ENCODE measurements around the gene PPP1R37.

The PPP1R37 gene

GRCh38 chr19:45138303-45138751 lies 45.3 kb downstream of the PPP1R37 start:
- no peak for DNase-seq (ENCODE audit: low spot score)

GRCh38 chr19:45139286-45140143 lies 46.5 kb downstream of the PPP1R37 start:
- DNase-seq (ENCODE audit: low spot score), result no peak

- DNase-seq (ENCODE audit: low spot score), result no peak
Observed at GRCh38 chr19:45140144-45140503, 47.1 kb downstream of the PPP1R37 start.

- no peak for DNase-seq (ENCODE audit: low spot score)
Observed at GRCh38 chr19:45140533-45140932, 47.6 kb downstream of the PPP1R37 start.

- no peak for DNase-seq (ENCODE audit: low spot score)
Observed at GRCh38 chr19:45141203-45141900, 48.4 kb downstream of the PPP1R37 start.

GRCh38 chr19:45142016-45142725 lies 49.2 kb downstream of the PPP1R37 start:
- DNase-seq (ENCODE audit: low spot score), result no peak

GRCh38 chr19:45142726-45143110 lies 49.7 kb downstream of the PPP1R37 start:
- no peak for DNase-seq (ENCODE audit: low spot score)

- no peak for DNase-seq (ENCODE audit: low spot score)
Observed at GRCh38 chr19:45144431-45145269, 51.7 kb downstream of the PPP1R37 start.

- DNase-seq (ENCODE audit: low spot score), result peak; percentile 26
Observed at GRCh38 chr19:45145270-45146189, 52.6 kb downstream of the PPP1R37 start.

GRCh38 chr19:45146251-45146650 lies 53.3 kb downstream of the PPP1R37 start:
- peak; percentile 16 for DNase-seq (ENCODE audit: low spot score)

GRCh38 chr19:45146741-45147205 lies 53.8 kb downstream of the PPP1R37 start:
- DNase-seq (ENCODE audit: low spot score), result no peak

- DNase-seq (ENCODE audit: low spot score), result peak; percentile 23
Observed at GRCh38 chr19:45147835-45148676, 55.1 kb downstream of the PPP1R37 start.

GRCh38 chr19:45149129-45149528 lies 56.1 kb downstream of the PPP1R37 start:
- no peak for DNase-seq (ENCODE audit: low spot score)

- DNase-seq (ENCODE audit: low spot score), result no peak
Observed at GRCh38 chr19:45150180-45150579, 57.2 kb downstream of the PPP1R37 start.

GRCh38 chr19:45150751-45151281 lies 57.8 kb downstream of the PPP1R37 start:
- DNase-seq (ENCODE audit: low spot score), result no peak

- no peak for DNase-seq (ENCODE audit: low spot score)
Observed at GRCh38 chr19:45151320-45151719, 58.3 kb downstream of the PPP1R37 start.

- no peak for DNase-seq (ENCODE audit: low spot score)
Observed at GRCh38 chr19:45151821-45152503, 59.0 kb downstream of the PPP1R37 start.

GRCh38 chr19:45152504-45153338 lies 59.7 kb downstream of the PPP1R37 start:
- no peak for DNase-seq (ENCODE audit: low spot score)

All from HuH-7.5 (cell line).